ENCODE data around the gene HAO1.

GRCh38 chr20:7849675-7850074, 90.6 kb downstream of the HAO1 start:
- TF ChIP-seq, protein P1, sequence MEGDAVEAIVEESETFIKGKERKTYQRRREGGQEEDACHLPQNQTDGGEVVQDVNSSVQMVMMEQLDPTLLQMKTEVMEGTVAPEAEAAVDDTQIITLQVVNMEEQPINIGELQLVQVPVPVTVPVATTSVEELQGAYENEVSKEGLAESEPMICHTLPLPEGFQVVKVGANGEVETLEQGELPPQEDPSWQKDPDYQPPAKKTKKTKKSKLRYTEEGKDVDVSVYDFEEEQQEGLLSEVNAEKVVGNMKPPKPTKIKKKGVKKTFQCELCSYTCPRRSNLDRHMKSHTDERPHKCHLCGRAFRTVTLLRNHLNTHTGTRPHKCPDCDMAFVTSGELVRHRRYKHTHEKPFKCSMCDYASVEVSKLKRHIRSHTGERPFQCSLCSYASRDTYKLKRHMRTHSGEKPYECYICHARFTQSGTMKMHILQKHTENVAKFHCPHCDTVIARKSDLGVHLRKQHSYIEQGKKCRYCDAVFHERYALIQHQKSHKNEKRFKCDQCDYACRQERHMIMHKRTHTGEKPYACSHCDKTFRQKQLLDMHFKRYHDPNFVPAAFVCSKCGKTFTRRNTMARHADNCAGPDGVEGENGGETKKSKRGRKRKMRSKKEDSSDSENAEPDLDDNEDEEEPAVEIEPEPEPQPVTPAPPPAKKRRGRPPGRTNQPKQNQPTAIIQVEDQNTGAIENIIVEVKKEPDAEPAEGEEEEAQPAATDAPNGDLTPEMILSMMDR (IDR thresholded peaks at IDR 0.05 in 2 of 3, conservative IDR thresholded peaks at IDR 0.05 in 1 of 3; ENCODE audit: insufficient read depth in 2 of 3, low read depth in 1 of 3, low read length in 3 of 3): no peak
- TF ChIP-seq POLR2AphosphoS5 (IDR thresholded peaks at IDR 0.05; ENCODE audit: control insufficient read depth, insufficient read depth, low read depth, low read length): no peak

Measured in K562 (cell line).